Naive thymus-derived CD8-positive, alpha-beta T cell (primary cell): ENCODE measurements around the gene PNKD. TPM values are rescaled to one million over a fixed set of nuclear protein-coding genes. Genes with fewer than 3 reads are reported as not detected.
A peak's percentile ranks its signal among the peaks of the same experiment; 100 is the strongest.

ENCODE experiments used
- ATAC-seq, 2 donors: fragments of 150-1000 bp; cut with Tn5 transposase in 1 of 2; sonication (Bioruptor Pico), chemical (Tn5 transposase) in 1 of 2; 1 replicate in 1 of 2; 2 replicates in 1 of 2; pipeline ENCODE4 v1.10.0; 2021; ENCODE audit warnings: mild to moderate bottlenecking in 2 of 2, moderate library complexity in 2 of 2
- POLR2A ChIA-PET: fragments of 350-600 bp; sonication (Branson Sonifier 250); formaldehyde crosslinking; loops from one replicate; lab custom pipeline; 2021; ENCODE audit warnings: antibody characterized with exemption; lab: Charles Lee
- DNase-seq, 10 donors: peaks; one replicate each; pipeline versions ENCODE4 v3.0.0 to v3.0.0-alpha.2; 2020 to 2022
- H3K27ac Mint-ChIP-seq, 10 donors: one replicate each; pipeline ENCODE4 v1.8.0; 2020 to 2022; ENCODE audit warnings: mild to moderate bottlenecking in 10 of 10, mixed read lengths in 10 of 10, moderate library complexity in 4 of 10, inconsistent platforms in 1 of 10
- H3K27me3 Mint-ChIP-seq, 5 donors: one replicate each; pipeline ENCODE4 v1.8.0; 2021 to 2022; ENCODE audit warnings: mixed read lengths in 5 of 5
- H3K36me3 Mint-ChIP-seq, 3 donors: one replicate each; pipeline ENCODE4 v1.8.0; 2020 to 2022; ENCODE audit warnings: mixed read lengths in 3 of 3, mild to moderate bottlenecking in 2 of 3, inconsistent platforms in 1 of 3
- H3K4me1 Mint-ChIP-seq, 4 donors: one replicate each; pipeline ENCODE4 v1.8.0; 2021 to 2022; ENCODE audit warnings: mixed read lengths in 4 of 4
- H3K4me3 Mint-ChIP-seq, 10 donors: one replicate each; pipeline ENCODE4 v1.8.0; 2020 to 2022; ENCODE audit warnings: mild to moderate bottlenecking in 10 of 10, mixed read lengths in 10 of 10, moderate library complexity in 6 of 10, inconsistent platforms in 1 of 10
- H3K9me3 Mint-ChIP-seq, 9 donors: one replicate each; pipeline ENCODE4 v1.8.0; 2020 to 2022; ENCODE audit warnings: mixed read lengths in 9 of 9, mild to moderate bottlenecking in 3 of 9, inconsistent platforms in 1 of 9, moderate library complexity in 1 of 9
- polyA plus RNA-seq, 3 donors: library from polyadenylated mRNA; unstranded; fragments of 300-500 nt; fragmentation: Illumina TruSeq; gene quantifications; one replicate each; pipeline ENCODE4 v1.2.3, GENCODE V29; 2021
- total RNA-seq, 8 experiments: library from RNA in 2 of 8; stranded (reverse) in 2 of 8; gene quantifications; one replicate each; pipeline ENCODE4 v1.2.3 and lab custom pipeline; 2021 to 2026

The PNKD gene
- total and polyA plus RNA-seq, 5 experiments from 2014 or later: 33.6 to 119 (median 108) TPM

- H3K27me3 Mint-ChIP-seq: no peaks in the 10 kb centered on the region
- H3K27ac Mint-ChIP-seq: peak overlapping the region in 7 of 10 donors; percentile 11 to 86 (median 75)
- H3K4me1 Mint-ChIP-seq: peaks cover 30 to 64% (median 58%) of the 10 kb centered on the region in 4 donors
- POLR2A ChIA-PET: interaction anchor here (1.5 to 1.8 kb wide), 2 partner anchors 10 to 13 kb away, joined by 5 to 8 read pairs; no protein-coding TSS in a partner anchor
- DNase-seq (no peak), ATAC-seq (no peak)
- H3K4me3 Mint-ChIP-seq: peak overlapping the region in 6 of 10 donors; percentile 18 to 67 (median 46)
- H3K9me3 Mint-ChIP-seq: no peaks in the 10 kb centered on the region
- no peaks in the 10 kb centered on the region for H3K36me3 Mint-ChIP-seq
These were observed 55.3 kb downstream of the PNKD start for GRCh38 chr2:218325566-218326160.

DNA sequence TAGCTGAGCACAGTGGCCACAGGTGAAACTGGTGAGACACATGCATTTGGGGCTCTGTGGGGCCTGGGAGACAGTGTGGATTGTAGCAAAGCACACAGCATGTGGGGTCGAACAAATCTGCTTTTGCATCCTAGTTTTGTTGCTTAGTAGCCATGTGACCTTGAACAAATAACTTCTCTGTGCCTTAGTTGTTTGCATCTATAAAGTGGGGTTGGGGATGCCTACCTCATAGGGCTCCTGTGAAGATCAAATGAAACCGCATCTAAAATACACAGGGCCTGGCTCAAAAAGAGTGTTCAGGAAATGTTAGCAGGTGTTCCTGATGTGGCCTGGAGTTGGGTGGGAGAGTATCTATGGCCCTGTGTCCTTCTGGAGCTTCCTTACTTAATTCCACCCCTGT, 56.0 kb downstream of the PNKD start:
- POLR2A ChIA-PET: interaction anchor here (1.5 to 1.8 kb wide), 2 partner anchors 10 to 14 kb away, joined by 5 to 8 read pairs; no protein-coding TSS in a partner anchor
- peaks cover 26 to 58% (median 53%) of the 10 kb centered on the region in 4 donors for H3K4me1 Mint-ChIP-seq
- no peaks in the 10 kb centered on the region for H3K36me3 Mint-ChIP-seq
- DNase-seq (peak in 2 of 10 donors; percentile 37 to 38), ATAC-seq (no peak)
- peak overlapping the region in 7 of 10 donors; percentile 11 to 67 (median 43) for H3K4me3 Mint-ChIP-seq
- H3K9me3 Mint-ChIP-seq: no peaks in the 10 kb centered on the region
- H3K27ac Mint-ChIP-seq: peak overlapping the region in 7 of 10 donors; percentile 65 to 86 (median 75)
- H3K27me3 Mint-ChIP-seq: no peaks in the 10 kb centered on the region

GRCh38 chr2:218327451-218328210, 57.3 kb downstream of the PNKD start:
- ATAC-seq: no peak
- peak overlapping the region in 2 of 10 donors; percentile 30 to 43 for H3K4me3 Mint-ChIP-seq
- H3K27me3 Mint-ChIP-seq: no peaks in the 10 kb centered on the region
- DNase-seq: no peak
- peak overlapping the region; percentile 2 to 85 (median 60) for H3K27ac Mint-ChIP-seq
- no peaks in the 10 kb centered on the region for H3K9me3 Mint-ChIP-seq
- peaks cover 20 to 49% (median 43%) of the 10 kb centered on the region in 4 donors for H3K4me1 Mint-ChIP-seq
- POLR2A ChIA-PET: interaction anchor here (0.6 to 1.8 kb wide), 4 partner anchors 12 to 307 kb away, joined by 3 to 8 read pairs (median 4); no protein-coding TSS in a partner anchor
- no peaks in the 10 kb centered on the region for H3K36me3 Mint-ChIP-seq

DNA sequence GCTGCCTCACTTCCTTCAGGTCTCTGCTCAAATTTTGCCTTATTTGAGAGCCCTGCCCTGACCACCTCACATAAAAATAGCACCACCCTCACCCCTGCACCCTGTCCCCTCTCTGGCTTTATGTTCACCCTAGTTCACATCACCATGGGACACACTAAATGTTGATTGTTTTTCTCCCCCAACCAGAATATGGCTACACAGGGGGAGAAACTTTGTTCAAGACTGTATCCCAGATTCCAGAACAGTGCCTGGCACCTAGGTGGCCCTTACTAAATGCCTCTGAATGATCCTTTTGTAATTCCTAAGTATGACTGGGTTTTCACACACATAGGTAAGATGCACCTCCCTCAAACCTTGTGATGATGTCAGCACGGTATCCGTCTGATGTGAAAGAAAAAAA, 58.0 kb downstream of the PNKD start:
- DNase-seq: no peak
- H3K36me3 Mint-ChIP-seq: no peaks in the 10 kb centered on the region
- POLR2A ChIA-PET: interaction anchor here (0.6 to 1.5 kb wide), 2 partner anchors 28 to 35 kb away, joined by 3 to 4 read pairs; no protein-coding TSS in a partner anchor

GRCh38 chr2:218329027-218329825, 58.9 kb downstream of the PNKD start:
- DNase-seq: no peak
- Mint-ChIP-seq H3K27me3 (no peaks in the 10 kb centered on the region), H3K4me3 (no peak overlapping the region), H3K9me3 (no peaks in the 10 kb centered on the region), H3K36me3 (no peaks in the 10 kb centered on the region), H3K4me1 (peaks cover 15 to 44% (median 34%) of the 10 kb centered on the region in 4 donors), H3K27ac (peak overlapping the region in 5 of 10 donors; percentile 28 to 84 (median 51))
- ATAC-seq: no peak
- POLR2A ChIA-PET: no interaction called here

More for the DNA sequence above, 58.0 kb downstream of the PNKD start:
- no peak for ATAC-seq
- no peaks in the 10 kb centered on the region for H3K9me3 Mint-ChIP-seq
- peaks cover 22 to 48% (median 43%) of the 10 kb centered on the region in 4 donors for H3K4me1 Mint-ChIP-seq
- peak overlapping the region in 7 of 10 donors; percentile 16 to 84 (median 37) for H3K27ac Mint-ChIP-seq
- no peak overlapping the region for H3K4me3 Mint-ChIP-seq
- no peaks in the 10 kb centered on the region for H3K27me3 Mint-ChIP-seq

- H3K9me3 Mint-ChIP-seq: no peaks in the 10 kb centered on the region
- H3K36me3 Mint-ChIP-seq: no peaks in the 10 kb centered on the region
- peaks cover 15 to 44% (median 33%) of the 10 kb centered on the region in 4 donors for H3K4me1 Mint-ChIP-seq
- no peaks in the 10 kb centered on the region for H3K27me3 Mint-ChIP-seq
- POLR2A ChIA-PET: interaction anchor here (0.6 kb wide), 1 partner anchor 8 kb away, joined by 4 read pairs; no protein-coding TSS in a partner anchor
- DNase-seq (no peak), ATAC-seq (no peak)
- peak overlapping the region in 4 of 10 donors; percentile 34 to 56 (median 52) for H3K27ac Mint-ChIP-seq
- no peak overlapping the region for H3K4me3 Mint-ChIP-seq
These were observed 59.7 kb downstream of the PNKD start for GRCh38 chr2:218329826-218330593.

GRCh38 chr2:218331745-218332144, 61.4 kb downstream of the PNKD start:
- no peak for DNase-seq
- Mint-ChIP-seq H3K4me3 (no peak overlapping the region), H3K27me3 (no peaks in the 10 kb centered on the region), H3K27ac (peak overlapping the region in 2 of 10 donors; percentile 41 to 76), H3K9me3 (no peaks in the 10 kb centered on the region), H3K36me3 (no peaks in the 10 kb centered on the region), H3K4me1 (peaks cover 11 to 37% (median 19%) of the 10 kb centered on the region in 4 donors)
- ATAC-seq: no peak
- POLR2A ChIA-PET: interaction anchor here (0.6 kb wide), 1 partner anchor 15 kb away, joined by 3 read pairs; no protein-coding TSS in a partner anchor

- Mint-ChIP-seq H3K27me3 (no peaks in the 10 kb centered on the region), H3K36me3 (no peaks in the 10 kb centered on the region), H3K27ac (peak overlapping the region in 5 of 10 donors; percentile 4 to 76 (median 40)), H3K4me3 (no peak overlapping the region), H3K9me3 (no peaks in the 10 kb centered on the region), H3K4me1 (peaks cover 9 to 37% (median 14%) of the 10 kb centered on the region in 4 donors)
- DNase-seq: no peak
- POLR2A ChIA-PET: interaction anchor here (0.6 kb wide), 1 partner anchor 16 kb away, joined by 3 read pairs; no protein-coding TSS in a partner anchor
- ATAC-seq: no peak
These were observed 62.0 kb downstream of the PNKD start for GRCh38 chr2:218332288-218332687.

- ATAC-seq (no peak), DNase-seq (no peak)
- Mint-ChIP-seq H3K4me1 (peaks cover 3 to 29% (median 6%) of the 10 kb centered on the region in 4 donors), H3K4me3 (peak overlapping the region in 1 of 10 donors; percentile 71), H3K27ac (peak overlapping the region in 3 of 10 donors; percentile 19 to 67 (median 57)), H3K9me3 (no peaks in the 10 kb centered on the region), H3K36me3 (no peaks in the 10 kb centered on the region), H3K27me3 (no peaks in the 10 kb centered on the region)
- POLR2A ChIA-PET: interaction anchor here (0.6 kb wide), 1 partner anchor 25 kb away, joined by 4 read pairs; no protein-coding TSS in a partner anchor
These were observed 62.8 kb downstream of the PNKD start for GRCh38 chr2:218332920-218333645.

- DNase-seq: no peak
- Mint-ChIP-seq H3K36me3 (no peaks in the 10 kb centered on the region), H3K9me3 (no peaks in the 10 kb centered on the region), H3K4me3 (no peak overlapping the region), H3K4me1 (peaks cover 0 to 25% (median 1%) of the 10 kb centered on the region in 4 donors), H3K27me3 (no peaks in the 10 kb centered on the region), H3K27ac (no peak overlapping the region)
- POLR2A ChIA-PET: no interaction called here
- no peak for ATAC-seq
These were observed 64.2 kb downstream of the PNKD start for GRCh38 chr2:218334531-218334930.

DNA sequence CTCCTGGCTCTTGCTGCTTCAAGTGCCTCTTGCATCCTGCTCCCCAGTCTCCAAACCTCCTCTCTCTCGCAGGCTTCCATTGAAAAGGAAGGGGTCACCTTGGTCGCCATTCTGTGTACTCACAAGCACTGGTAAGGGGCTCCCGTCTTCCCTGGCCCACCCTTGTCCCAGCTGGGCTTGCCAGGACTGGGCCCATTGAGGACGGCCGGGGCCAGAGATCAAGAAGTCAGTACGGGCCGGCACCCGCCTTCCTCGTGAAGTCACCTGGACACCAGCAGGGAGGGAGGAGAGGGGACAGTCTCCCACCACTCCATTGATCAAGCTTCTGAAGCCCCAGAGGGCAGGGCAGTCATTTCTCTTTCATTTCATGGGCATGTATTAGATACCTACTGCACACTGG, 70.3 kb downstream of the PNKD start:
- Mint-ChIP-seq H3K36me3 (no peaks in the 10 kb centered on the region), H3K4me1 (peaks cover 0 to 2% (median 0%) of the 10 kb centered on the region in 4 donors), H3K9me3 (no peaks in the 10 kb centered on the region), H3K27me3 (peaks cover 0 to 2% (median 0%) of the 10 kb centered on the region in 5 donors), H3K4me3 (no peak overlapping the region), H3K27ac (peak overlapping the region in 1 of 10 donors; percentile 56)
- POLR2A ChIA-PET: no interaction called here
- ATAC-seq (no peak), DNase-seq (no peak)
